ENCODE data around the gene FNDC3B. TPM values are rescaled to one million over a fixed set of nuclear protein-coding genes. Genes with fewer than 3 reads are reported as not detected.

The FNDC3B gene
- total RNA-seq, 4 donors from 2014 or later: 49.7 to 188 (median 165) TPM

- H3K4me3 ChIP-seq: no peak overlapping the region
- H3K4me1 ChIP-seq: peaks cover 0 to 18% of the 10 kb centered on the region in 2 donors
- intact Hi-C loops (cut with DNase I; ENCODE audit: low total_unique reads): no loop called here
Measured at GRCh38 chr3:172257648-172258400, 218.4 kb downstream of the FNDC3B start.

GRCh38 chr3:172258624-172259023 is 219.2 kb downstream of the FNDC3B start:
- Histone ChIP-seq H3K27me3 (no peaks in the 10 kb centered on the region), H3K27ac (peak overlapping the region; percentile 83 to 85), H3K4me1 (peaks cover 0 to 18% of the 10 kb centered on the region in 2 donors), H3K4me3 (no peak overlapping the region), H3K36me3 (no peaks in the 10 kb centered on the region), H3K9me3 (no peaks in the 10 kb centered on the region)
- TF ChIP-seq, protein P1, sequence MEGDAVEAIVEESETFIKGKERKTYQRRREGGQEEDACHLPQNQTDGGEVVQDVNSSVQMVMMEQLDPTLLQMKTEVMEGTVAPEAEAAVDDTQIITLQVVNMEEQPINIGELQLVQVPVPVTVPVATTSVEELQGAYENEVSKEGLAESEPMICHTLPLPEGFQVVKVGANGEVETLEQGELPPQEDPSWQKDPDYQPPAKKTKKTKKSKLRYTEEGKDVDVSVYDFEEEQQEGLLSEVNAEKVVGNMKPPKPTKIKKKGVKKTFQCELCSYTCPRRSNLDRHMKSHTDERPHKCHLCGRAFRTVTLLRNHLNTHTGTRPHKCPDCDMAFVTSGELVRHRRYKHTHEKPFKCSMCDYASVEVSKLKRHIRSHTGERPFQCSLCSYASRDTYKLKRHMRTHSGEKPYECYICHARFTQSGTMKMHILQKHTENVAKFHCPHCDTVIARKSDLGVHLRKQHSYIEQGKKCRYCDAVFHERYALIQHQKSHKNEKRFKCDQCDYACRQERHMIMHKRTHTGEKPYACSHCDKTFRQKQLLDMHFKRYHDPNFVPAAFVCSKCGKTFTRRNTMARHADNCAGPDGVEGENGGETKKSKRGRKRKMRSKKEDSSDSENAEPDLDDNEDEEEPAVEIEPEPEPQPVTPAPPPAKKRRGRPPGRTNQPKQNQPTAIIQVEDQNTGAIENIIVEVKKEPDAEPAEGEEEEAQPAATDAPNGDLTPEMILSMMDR (IDR thresholded peaks at IDR 0.05): no peak
- TF ChIP-seq POLR2A (IDR thresholded peaks at IDR 0.05): no peak
- intact Hi-C loops (cut with DNase I; ENCODE audit: low total_unique reads): no loop called here
- peak; percentile 32 to 65 for DNase-seq

More at GRCh38 chr3:172257648-172258400, 218.4 kb downstream of the FNDC3B start:
- Histone ChIP-seq H3K36me3 (no peaks in the 10 kb centered on the region), H3K9me3 (no peaks in the 10 kb centered on the region), H3K27ac (peak overlapping the region; percentile 83 to 85), H3K27me3 (no peaks in the 10 kb centered on the region)
- TF ChIP-seq POLR2A (IDR thresholded peaks at IDR 0.05): no peak
- TF ChIP-seq, protein P1 (IDR thresholded peaks at IDR 0.05): no peak
- DNase-seq: no peak

GRCh38 chr3:172259111-172259541 is 219.7 kb downstream of the FNDC3B start:
- Histone ChIP-seq H3K9me3 (no peaks in the 10 kb centered on the region), H3K27me3 (no peaks in the 10 kb centered on the region), H3K4me3 (no peak overlapping the region), H3K27ac (peak overlapping the region; percentile 83 to 85), H3K4me1 (peaks cover 0 to 18% of the 10 kb centered on the region in 2 donors), H3K36me3 (no peaks in the 10 kb centered on the region)
- DNase-seq: peak; percentile 37 to 52
- intact Hi-C loops (cut with DNase I; ENCODE audit: low total_unique reads): no loop called here
- no peak for TF ChIP-seq POLR2A (IDR thresholded peaks at IDR 0.05)
- TF ChIP-seq, protein P1 (IDR thresholded peaks at IDR 0.05): no peak

DNA sequence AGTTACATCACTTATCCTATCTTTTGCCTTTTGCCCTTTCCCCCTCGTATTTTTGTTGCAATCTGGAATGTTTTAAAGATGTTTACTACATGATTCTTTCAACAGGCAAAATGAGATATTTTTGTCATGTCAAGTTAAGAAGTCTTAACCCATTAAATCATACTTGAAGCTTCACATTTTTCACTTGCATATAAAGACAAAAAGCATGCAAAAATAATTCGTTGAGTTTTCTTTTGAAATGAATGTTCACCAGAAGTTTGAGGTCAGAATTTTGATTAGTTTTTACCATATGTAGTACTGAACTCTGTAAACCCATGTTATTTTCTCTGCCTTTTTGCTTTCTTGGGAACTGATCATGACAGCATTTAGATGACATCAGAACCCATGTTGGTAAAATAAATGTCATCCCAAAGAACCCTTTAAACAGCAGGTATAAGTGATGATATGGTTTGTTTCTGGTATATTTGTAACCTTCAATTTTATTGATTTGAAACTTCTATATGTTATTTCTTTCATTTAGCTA is 220.4 kb downstream of the FNDC3B start:
- TF ChIP-seq, protein P1 (IDR thresholded peaks at IDR 0.05): no peak
- TF ChIP-seq POLR2A (IDR thresholded peaks at IDR 0.05): no peak
- Histone ChIP-seq H3K27me3 (no peaks in the 10 kb centered on the region), H3K36me3 (no peaks in the 10 kb centered on the region), H3K4me1 (peaks cover 0 to 18% of the 10 kb centered on the region in 2 donors), H3K27ac (peak overlapping the region; percentile 83 to 85), H3K9me3 (no peaks in the 10 kb centered on the region), H3K4me3 (no peak overlapping the region)
- DNase-seq: no peak
- intact Hi-C loops (cut with DNase I; ENCODE audit: low total_unique reads): no loop called here

DNA sequence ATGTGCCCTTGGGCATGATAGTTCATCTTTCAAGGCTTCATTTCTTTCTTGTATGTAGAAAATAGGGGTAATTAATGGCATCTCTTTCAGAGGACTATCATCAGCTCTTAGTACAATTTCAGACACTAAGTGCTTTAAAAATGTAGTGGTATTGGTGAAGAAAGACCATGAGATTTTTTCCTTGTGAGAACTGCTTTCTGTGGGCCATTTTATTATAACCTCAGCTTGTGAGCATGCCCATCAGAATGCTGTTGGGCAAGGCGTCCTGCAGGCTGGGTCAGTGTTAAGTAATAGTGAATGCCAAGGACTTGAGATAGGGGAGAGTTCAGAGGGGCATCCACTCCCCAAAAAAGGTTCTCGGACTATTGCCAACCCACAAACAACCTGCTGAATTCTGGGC is 221.0 kb downstream of the FNDC3B start:
- H3K9me3 ChIP-seq: no peaks in the 10 kb centered on the region
- intact Hi-C loops (cut with DNase I; ENCODE audit: low total_unique reads): no loop called here
- peaks cover 0 to 18% of the 10 kb centered on the region in 2 donors for H3K4me1 ChIP-seq

More for the DNA sequence above, 221.0 kb downstream of the FNDC3B start:
- Histone ChIP-seq H3K36me3 (no peaks in the 10 kb centered on the region), H3K27ac (peak overlapping the region; percentile 83 to 85), H3K27me3 (no peaks in the 10 kb centered on the region), H3K4me3 (no peak overlapping the region)
- no peak for DNase-seq
- TF ChIP-seq, protein P1 (IDR thresholded peaks at IDR 0.05): no peak
- TF ChIP-seq POLR2A (IDR thresholded peaks at IDR 0.05): no peak
